Measurements from ENCODE around the gene C10orf88. TPM values are rescaled to one million over a fixed set of nuclear protein-coding genes. Genes with fewer than 3 reads are reported as not detected.

C10orf88 gene
- total RNA-seq, 1 experiment from 2014 or later: 6.2 TPM

GRCh38 chr10:122993797-122994336 lies 39.8 kb upstream of the C10orf88 start:
- Histone ChIP-seq H3K9me3 (ENCODE audit: low read length) (no peaks in the 10 kb centered on the region), H3K9me2 (replicated peaks; ENCODE audit: low read length) (no peaks in the 10 kb centered on the region), H3K4me3 (ENCODE audit: low read length) (no peak overlapping the region), H3K27ac (ENCODE audit: low read length) (no peak overlapping the region), H4K20me1 (ENCODE audit: low read length) (no peaks in the 10 kb centered on the region), H3K27me3 (ENCODE audit: low read length) (no peaks in the 10 kb centered on the region), H3K36me3 (ENCODE audit: low read depth, low read length) (no peaks in the 10 kb centered on the region), H2AFZ (ENCODE audit: low read length) (no peak overlapping the region), H3K4me2 (ENCODE audit: low read length) (no peak overlapping the region), H3F3A (ENCODE audit: low read length, unreplicated experiment) (no peaks in the 10 kb centered on the region), H3K9ac (ENCODE audit: low read length) (no peak overlapping the region), H3K4me1 (ENCODE audit: insufficient read depth, low read length) (0 out of 2 replicates have a peak, but pooled peaks cover 5% of the 10 kb centered on the region), H3K79me2 (ENCODE audit: low read length) (peaks cover under 1% of the 10 kb centered on the region; the same call in 1 of the 2 replicates)
- DNase-seq (no peak), ATAC-seq (no peak)
- no TSS peak for BruUV-seq (replicated peaks)
- POLR2A ChIA-PET (ENCODE audit: unreplicated experiment): no interaction called here
- CTCF ChIA-PET: no interaction called here
- TF ChIP-seq EZH2phosphoT487 (IDR thresholded peaks at IDR 0.05; ENCODE audit: borderline replicate concordance, low read length) (no peak), CTCF (conservative IDR thresholded peaks at IDR 0.05; ENCODE audit: low read depth, low read length) (no peak), EZH2 (IDR thresholded peaks at IDR 0.05; ENCODE audit: low read length, unreplicated experiment) (no peak)
- intact Hi-C loops (cut with micrococcal nuclease): no loop called here

- H3K4me3 ChIP-seq (ENCODE audit: low read length): no peak overlapping the region
- no peak overlapping the region for H3K9ac ChIP-seq (ENCODE audit: low read length)
- H3K36me3 ChIP-seq (ENCODE audit: low read depth, low read length): no peaks in the 10 kb centered on the region
- H4K20me1 ChIP-seq (ENCODE audit: low read length): no peaks in the 10 kb centered on the region
- H3K4me1 ChIP-seq (ENCODE audit: insufficient read depth, low read length): 0 out of 2 replicates have a peak, but pooled peaks cover 5% of the 10 kb centered on the region
- DNase-seq (no peak), ATAC-seq (no peak)
- TF ChIP-seq EZH2 (IDR thresholded peaks at IDR 0.05; ENCODE audit: low read length, unreplicated experiment) (no peak), EZH2phosphoT487 (IDR thresholded peaks at IDR 0.05; ENCODE audit: borderline replicate concordance, low read length) (no peak), CTCF (conservative IDR thresholded peaks at IDR 0.05; ENCODE audit: low read depth, low read length) (no peak)
- intact Hi-C loops (cut with micrococcal nuclease): no loop called here
- H3K27ac ChIP-seq (ENCODE audit: low read length): no peak overlapping the region
- no peaks in the 10 kb centered on the region for H3K9me3 ChIP-seq (ENCODE audit: low read length)
- no TSS peak for BruUV-seq (replicated peaks)
- no peak overlapping the region for H2AFZ ChIP-seq (ENCODE audit: low read length)
- ChIA-PET POLR2A (ENCODE audit: unreplicated experiment) (no interaction called here), CTCF (no interaction called here)
- H3K4me2 ChIP-seq (ENCODE audit: low read length): no peak overlapping the region
- H3K79me2 ChIP-seq (ENCODE audit: low read length): no peaks in the 10 kb centered on the region
- H3F3A ChIP-seq (ENCODE audit: low read length, unreplicated experiment): no peaks in the 10 kb centered on the region
- no peaks in the 10 kb centered on the region for H3K27me3 ChIP-seq (ENCODE audit: low read length)
- H3K9me2 ChIP-seq (replicated peaks; ENCODE audit: low read length): no peaks in the 10 kb centered on the region
Measured at GRCh38 chr10:122992031-122992585, 38.1 kb upstream of the C10orf88 start.

- H4K20me1 ChIP-seq (ENCODE audit: low read length): no peaks in the 10 kb centered on the region
- no peak overlapping the region for H3K4me2 ChIP-seq (ENCODE audit: low read length)
- no peak for DNase-seq
- CTCF ChIA-PET: no interaction called here
- POLR2A ChIA-PET (ENCODE audit: unreplicated experiment): no interaction called here
- H2AFZ ChIP-seq (ENCODE audit: low read length): no peak overlapping the region
- no peaks in the 10 kb centered on the region for H3F3A ChIP-seq (ENCODE audit: low read length, unreplicated experiment)
- TF ChIP-seq EZH2phosphoT487 (IDR thresholded peaks at IDR 0.05; ENCODE audit: borderline replicate concordance, low read length): no peak
- no peak for TF ChIP-seq EZH2 (IDR thresholded peaks at IDR 0.05; ENCODE audit: low read length, unreplicated experiment)
- TF ChIP-seq CTCF (conservative IDR thresholded peaks at IDR 0.05; ENCODE audit: low read depth, low read length): no peak
- H3K9me3 ChIP-seq (ENCODE audit: low read length): no peaks in the 10 kb centered on the region
- ATAC-seq: peak; percentile 81
- H3K4me1 ChIP-seq (ENCODE audit: insufficient read depth, low read length): peaks cover 5% of the 10 kb centered on the region; the same call in 1 of the 2 replicates
- no peaks in the 10 kb centered on the region for H3K36me3 ChIP-seq (ENCODE audit: low read depth, low read length)
- H3K9ac ChIP-seq (ENCODE audit: low read length): no peak overlapping the region
- intact Hi-C loops (cut with micrococcal nuclease): no loop called here
- H3K4me3 ChIP-seq (ENCODE audit: low read length): no peak overlapping the region
- no peak overlapping the region for H3K27ac ChIP-seq (ENCODE audit: low read length)
- H3K79me2 ChIP-seq (ENCODE audit: low read length): no peaks in the 10 kb centered on the region
- H3K9me2 ChIP-seq (replicated peaks; ENCODE audit: low read length): no peaks in the 10 kb centered on the region
- H3K27me3 ChIP-seq (ENCODE audit: low read length): no peaks in the 10 kb centered on the region
- BruUV-seq (replicated peaks): no TSS peak
Measured at GRCh38 chr10:122990278-122990677, 36.3 kb upstream of the C10orf88 start.
